ENCODE measurements around the gene DUSP10.

DNA sequence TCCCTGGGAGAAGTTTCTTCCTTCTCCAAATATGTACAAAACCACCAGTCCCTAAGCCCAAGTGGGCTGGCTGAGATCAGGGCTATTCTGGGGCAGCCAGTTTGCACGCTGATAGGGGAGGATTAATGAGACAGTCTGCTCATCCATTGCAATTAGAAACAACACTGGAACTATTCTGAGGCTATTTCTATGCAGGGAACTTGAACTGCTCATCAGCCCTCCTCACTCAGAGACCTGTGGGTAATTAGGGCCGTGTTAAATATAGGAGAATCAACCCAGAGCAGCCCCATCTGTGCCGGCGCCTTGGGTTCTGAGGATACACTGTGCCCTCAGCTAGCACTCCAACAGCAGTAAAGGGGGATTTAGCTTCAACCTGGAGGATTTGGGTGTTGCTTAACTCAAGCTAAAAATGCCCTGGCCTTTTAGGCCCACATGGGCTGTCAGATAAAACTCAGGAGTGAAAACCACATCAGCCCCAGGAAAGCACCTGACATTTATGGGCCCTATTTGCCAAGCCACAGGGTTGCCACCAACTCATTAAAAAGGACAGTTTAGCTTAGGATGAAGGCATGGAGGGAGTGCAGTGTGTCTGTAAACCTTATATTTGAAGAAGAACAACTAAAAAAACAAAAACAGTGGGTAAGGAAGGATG, 53.9 kb downstream of the DUSP10 start:
- no peak for TF ChIP-seq ZNF549 (CRISPR knock-in tag; IDR thresholded peaks at IDR 0.05)
- no peak for TF ChIP-seq U2AF2 (IDR thresholded peaks at IDR 0.05; ENCODE audit: low read depth, low read length)
- TF ChIP-seq, protein P1, sequence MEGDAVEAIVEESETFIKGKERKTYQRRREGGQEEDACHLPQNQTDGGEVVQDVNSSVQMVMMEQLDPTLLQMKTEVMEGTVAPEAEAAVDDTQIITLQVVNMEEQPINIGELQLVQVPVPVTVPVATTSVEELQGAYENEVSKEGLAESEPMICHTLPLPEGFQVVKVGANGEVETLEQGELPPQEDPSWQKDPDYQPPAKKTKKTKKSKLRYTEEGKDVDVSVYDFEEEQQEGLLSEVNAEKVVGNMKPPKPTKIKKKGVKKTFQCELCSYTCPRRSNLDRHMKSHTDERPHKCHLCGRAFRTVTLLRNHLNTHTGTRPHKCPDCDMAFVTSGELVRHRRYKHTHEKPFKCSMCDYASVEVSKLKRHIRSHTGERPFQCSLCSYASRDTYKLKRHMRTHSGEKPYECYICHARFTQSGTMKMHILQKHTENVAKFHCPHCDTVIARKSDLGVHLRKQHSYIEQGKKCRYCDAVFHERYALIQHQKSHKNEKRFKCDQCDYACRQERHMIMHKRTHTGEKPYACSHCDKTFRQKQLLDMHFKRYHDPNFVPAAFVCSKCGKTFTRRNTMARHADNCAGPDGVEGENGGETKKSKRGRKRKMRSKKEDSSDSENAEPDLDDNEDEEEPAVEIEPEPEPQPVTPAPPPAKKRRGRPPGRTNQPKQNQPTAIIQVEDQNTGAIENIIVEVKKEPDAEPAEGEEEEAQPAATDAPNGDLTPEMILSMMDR (CRISPR knock-in tag; IDR thresholded peaks at IDR 0.05): no peak
- no peak for TF ChIP-seq GTF3A (CRISPR knock-in tag; conservative IDR thresholded peaks at IDR 0.05)
- no peak for TF ChIP-seq RFX5 (IDR thresholded peaks at IDR 0.05; ENCODE audit: low read depth, low read length)
- no peak for TF ChIP-seq POLR2AphosphoS5 (IDR thresholded peaks at IDR 0.05; ENCODE audit: low read depth, low read length)
- no peak for TF ChIP-seq SRF (IDR thresholded peaks at IDR 0.05; ENCODE audit: low read depth, low read length)
- no peak for TF ChIP-seq ETV6 (CRISPR knock-in tag; conservative IDR thresholded peaks at IDR 0.05)
- no peak for TF ChIP-seq ZBTB42 (CRISPR knock-in tag; IDR thresholded peaks at IDR 0.05)
- no peak for TF ChIP-seq EZH2 (conservative IDR thresholded peaks at IDR 0.05; ENCODE audit: low read depth, low read length)
